ENCODE results near the gene ARHGEF12. TPM values are rescaled to one million over a fixed set of nuclear protein-coding genes. Genes with fewer than 3 reads are reported as not detected.

ARHGEF12 gene
- total RNA-seq, 1 donor from 2014 or later = 83.1 TPM

- no peak within 1 kb of the TSS for H3K9ac ChIP-seq (ENCODE audit: low read length)
- H4K20me1 ChIP-seq (ENCODE audit: insufficient read depth, low read length) = no peaks in the 10 kb centered on the region
- DNase-seq (ENCODE audit: low read depth) (peak; percentile 16), FAIRE-seq (no peak)
- H3K4me1 ChIP-seq (ENCODE audit: insufficient read depth, low read length) = no peaks in the 10 kb centered on the region
- H3K36me3 ChIP-seq (ENCODE audit: insufficient read depth, low read length) = no peaks in the 10 kb centered on the region
- H2AFZ ChIP-seq (ENCODE audit: low read depth, low read length) = no peak within 1 kb of the TSS
- H3K27me3 ChIP-seq (ENCODE audit: insufficient read depth, low read length) = peaks cover 15% of the 10 kb centered on the region
- Mint-ChIP-seq H3K27me3 (ENCODE audit: low read depth, unreplicated experiment) (peaks cover 54% of the 10 kb centered on the region), H3K4me3 (ENCODE audit: unreplicated experiment) (peak within 1 kb of the TSS; percentile 71), H3K27ac (ENCODE audit: unreplicated experiment) (no peak within 1 kb of the TSS), H3K4me1 (ENCODE audit: low read depth, unreplicated experiment) (peaks cover under 1% of the 10 kb centered on the region), H3K36me3 (ENCODE audit: low read depth, unreplicated experiment) (no peaks in the 10 kb centered on the region), H3K9me3 (ENCODE audit: unreplicated experiment) (no peaks in the 10 kb centered on the region)
- H3K4me3 ChIP-seq (ENCODE audit: insufficient read depth, low read depth, low read length) = peak within 1 kb of the TSS; percentile 44
- H3K27ac ChIP-seq (ENCODE audit: low read depth, low read length) = no peak within 1 kb of the TSS
- no peaks in the 10 kb centered on the region for H3K79me2 ChIP-seq (ENCODE audit: insufficient read depth, low read length)
- no peaks in the 10 kb centered on the region for H3K9me3 ChIP-seq (ENCODE audit: insufficient read depth, low read depth, low read length)
- H3K4me2 ChIP-seq (ENCODE audit: low read length) = peak within 1 kb of the TSS; percentile 80
- peak; percentile 66 for TF ChIP-seq CTCF (IDR thresholded peaks at IDR 0.05; ENCODE audit: insufficient read depth, low read depth, low read length)
- TF ChIP-seq EZH2 (IDR thresholded peaks at IDR 0.05; ENCODE audit: insufficient read depth, low read length) = no peak
Measured at GRCh38 chr11:120511116-120511819, 175.1 kb downstream of the ARHGEF12 start, which contains the start of gene GRIK4. Gene GRIK4 (plus strand): TSS chr11:120511748. CDS start chr11:120660319, 148,571 bp downstream.

- Histone ChIP-seq H3K9ac (ENCODE audit: low read length) (no peak overlapping the region), H4K20me1 (ENCODE audit: insufficient read depth, low read length) (no peaks in the 10 kb centered on the region), H3K27ac (ENCODE audit: low read depth, low read length) (no peak overlapping the region), H3K79me2 (ENCODE audit: insufficient read depth, low read length) (no peaks in the 10 kb centered on the region), H3K4me2 (ENCODE audit: low read length) (peak overlapping the region; percentile 80), H3K27me3 (ENCODE audit: insufficient read depth, low read length) (peaks cover 10% of the 10 kb centered on the region), H3K36me3 (ENCODE audit: insufficient read depth, low read length) (no peaks in the 10 kb centered on the region), H3K4me1 (ENCODE audit: insufficient read depth, low read length) (peaks cover 2% of the 10 kb centered on the region), H2AFZ (ENCODE audit: low read depth, low read length) (no peak overlapping the region), H3K4me3 (ENCODE audit: insufficient read depth, low read depth, low read length) (no peak overlapping the region), H3K9me3 (ENCODE audit: insufficient read depth, low read depth, low read length) (no peaks in the 10 kb centered on the region)
- peaks cover 5% of the 10 kb centered on the region for H3K4me1 Mint-ChIP-seq (ENCODE audit: low read depth, unreplicated experiment)
- H3K4me3 Mint-ChIP-seq (ENCODE audit: unreplicated experiment) = peak overlapping the region; percentile 64
- TF ChIP-seq CTCF (IDR thresholded peaks at IDR 0.05; ENCODE audit: insufficient read depth, low read depth, low read length) (no peak), EZH2 (IDR thresholded peaks at IDR 0.05; ENCODE audit: insufficient read depth, low read length) (peak; percentile 1)
- H3K27me3 Mint-ChIP-seq (ENCODE audit: low read depth, unreplicated experiment) = peaks cover 51% of the 10 kb centered on the region
- H3K9me3 Mint-ChIP-seq (ENCODE audit: unreplicated experiment) = no peaks in the 10 kb centered on the region
- H3K36me3 Mint-ChIP-seq (ENCODE audit: low read depth, unreplicated experiment) = no peaks in the 10 kb centered on the region
- no peak overlapping the region for H3K27ac Mint-ChIP-seq (ENCODE audit: unreplicated experiment)
- DNase-seq (ENCODE audit: low read depth) (no peak), FAIRE-seq (no peak)
Measured at GRCh38 chr11:120511820-120512738, 175.9 kb downstream of the ARHGEF12 start.
